HepG2 (cell line): ENCODE measurements around the gene WDR91. TPM values are rescaled to one million over a fixed set of nuclear protein-coding genes. Genes with fewer than 3 reads are reported as not detected.

Experiments used
- AGO2 ChIP-seq: fragments of 200-400 bp; formaldehyde crosslinking; optimal IDR thresholded peaks from 2 replicates; pipeline ENCODE3; 2017; ENCODE audit warnings: mild to moderate bottlenecking, low read depth, low read length, moderate library complexity
- CEBPG ChIP-seq: IDR thresholded peaks from 2 replicates; pipeline ENCODE4 v1.6.1; 2016
- CREM ChIP-seq, 2 experiments: sonication (generic) in 1 of 2; formaldehyde crosslinking in 1 of 2; IDR thresholded peaks; 2 replicates each; pipeline versions ENCODE4 v1.4.0 to v1.6.1; 2016 to 2020; ENCODE audit warnings: antibody characterized with exemption in 1 of 2, mild to moderate bottlenecking in 1 of 2, missing genetic modification reagents in 1 of 2
- GLI4 ChIP-seq: sonication (generic); formaldehyde crosslinking; IDR thresholded peaks from 2 replicates; pipeline ENCODE4 v1.5.1; 2020; ENCODE audit warnings: missing genetic modification reagents, mild to moderate bottlenecking, moderate library complexity, borderline replicate concordance
- ISX ChIP-seq: sonication (generic); formaldehyde crosslinking; conservative IDR thresholded peaks from 2 replicates; pipeline ENCODE4 v1.5.0; 2020; ENCODE audit warnings: missing genetic modification reagents
- KAT8 ChIP-seq: IDR thresholded peaks from 2 replicates; pipeline ENCODE4 v1.6.1; 2016; ENCODE audit warnings: missing genetic modification reagents, missing compliant biosample characterization
- PHF8 ChIP-seq: sonication (generic); formaldehyde crosslinking; IDR thresholded peaks from 2 replicates; pipeline ENCODE4 v1.5.0; 2020; ENCODE audit warnings: missing genetic modification reagents
- POLR2AphosphoS5 ChIP-seq: IDR thresholded peaks from 2 replicates; pipeline ENCODE4 v1.6.1; 2012; ENCODE audit warnings: low read depth, low read length
- RNF2 ChIP-seq: fragments of 450-650 bp; conservative IDR thresholded peaks from 2 replicates; pipeline ENCODE4 v1.6.1; 2016; ENCODE audit warnings: low read depth
- SIX1 ChIP-seq: sonication (generic); formaldehyde crosslinking; IDR thresholded peaks from 2 replicates; pipeline ENCODE4 v1.4.0; 2020; ENCODE audit warnings: missing genetic modification reagents, borderline replicate concordance
- TMF1 ChIP-seq: sonication (generic); formaldehyde crosslinking; IDR thresholded peaks from 2 replicates; pipeline ENCODE4 v1.8.1; 2022; ENCODE audit warnings: low read depth, missing genetic modification reagents
- YY1 ChIP-seq: IDR thresholded peaks from 2 replicates; pipeline ENCODE4 v1.6.1; 2011; ENCODE audit warnings: low read length, low read depth, moderate library complexity, mild to moderate bottlenecking; ENCODE audit not compliant: insufficient read depth, insufficient replicate concordance
- ZNF619 ChIP-seq: sonication (generic); formaldehyde crosslinking; IDR thresholded peaks from 2 replicates; pipeline ENCODE4 v1.4.0; 2020; ENCODE audit warnings: mild to moderate bottlenecking, missing genetic modification reagents
- ZNF766 ChIP-seq: sonication (generic); formaldehyde crosslinking; IDR thresholded peaks from 2 replicates; pipeline ENCODE4 v1.5.0; 2020; ENCODE audit warnings: missing genetic modification reagents, borderline replicate concordance
- ZNF788 ChIP-seq: sonication (generic); formaldehyde crosslinking; IDR thresholded peaks from 2 replicates; pipeline ENCODE4 v1.5.0; 2020; ENCODE audit warnings: mild to moderate bottlenecking, missing genetic modification reagents, borderline replicate concordance
- polyA plus RNA-seq, 8 experiments: library from polyadenylated mRNA; depleted of rRNA in 3 of 8; stranded (reverse) in 7 of 8; unstranded in 1 of 8; fragments of >200 nt; fragmentation: Illumina TruSeq in 4 of 8; extraction: Trizol in 4 of 8; gene quantifications; 2 replicates each; pipeline versions ENCODE4 v1.2.1 to v1.2.3, GENCODE V29; 2011 to 2016; ENCODE audit warnings: low read depth in 4 of 8, missing spikeins in 1 of 8, mixed read lengths in 1 of 8; ENCODE audit not compliant: insufficient read depth in 1 of 8
- total RNA-seq, 5 experiments: library from RNA; depleted of rRNA; stranded (reverse); fragments of >200 nt; fragmentation: Illumina TruSeq; extraction: Trizol; gene quantifications; 2 replicates each; pipeline ENCODE4 v1.2.3, GENCODE V29; 2016; ENCODE audit warnings: low read depth in 1 of 5
- TF ChIP-seq, protein P1 (sequence below): sonication (generic); formaldehyde crosslinking; IDR thresholded peaks from 2 replicates; pipeline ENCODE4 v1.5.1; 2020; ENCODE audit warnings: mild to moderate bottlenecking, missing genetic modification reagents, moderate library complexity
- TF ChIP-seq, protein P2 (sequence below): sonication (generic); formaldehyde crosslinking; IDR thresholded peaks from 2 replicates; pipeline ENCODE4 v1.4.0; 2020; ENCODE audit warnings: missing genetic modification reagents
- TF ChIP-seq, protein P3 (sequence below), 2 experiments: sonication (generic) in 1 of 2; formaldehyde crosslinking in 1 of 2; IDR thresholded peaks; 2 replicates each; pipeline versions ENCODE4 v1.4.0 to v1.6.1; 2016 to 2020; ENCODE audit warnings: borderline replicate concordance in 1 of 2, low read depth in 1 of 2, mild to moderate bottlenecking in 1 of 2, missing genetic modification reagents in 1 of 2

The WDR91 gene
- total and polyA plus RNA-seq, 2 of the 13 experiments (the other 11 are each of a cell fraction or from before 2014, with no cell fraction given), result 11.6 to 12.1 TPM

DNA sequence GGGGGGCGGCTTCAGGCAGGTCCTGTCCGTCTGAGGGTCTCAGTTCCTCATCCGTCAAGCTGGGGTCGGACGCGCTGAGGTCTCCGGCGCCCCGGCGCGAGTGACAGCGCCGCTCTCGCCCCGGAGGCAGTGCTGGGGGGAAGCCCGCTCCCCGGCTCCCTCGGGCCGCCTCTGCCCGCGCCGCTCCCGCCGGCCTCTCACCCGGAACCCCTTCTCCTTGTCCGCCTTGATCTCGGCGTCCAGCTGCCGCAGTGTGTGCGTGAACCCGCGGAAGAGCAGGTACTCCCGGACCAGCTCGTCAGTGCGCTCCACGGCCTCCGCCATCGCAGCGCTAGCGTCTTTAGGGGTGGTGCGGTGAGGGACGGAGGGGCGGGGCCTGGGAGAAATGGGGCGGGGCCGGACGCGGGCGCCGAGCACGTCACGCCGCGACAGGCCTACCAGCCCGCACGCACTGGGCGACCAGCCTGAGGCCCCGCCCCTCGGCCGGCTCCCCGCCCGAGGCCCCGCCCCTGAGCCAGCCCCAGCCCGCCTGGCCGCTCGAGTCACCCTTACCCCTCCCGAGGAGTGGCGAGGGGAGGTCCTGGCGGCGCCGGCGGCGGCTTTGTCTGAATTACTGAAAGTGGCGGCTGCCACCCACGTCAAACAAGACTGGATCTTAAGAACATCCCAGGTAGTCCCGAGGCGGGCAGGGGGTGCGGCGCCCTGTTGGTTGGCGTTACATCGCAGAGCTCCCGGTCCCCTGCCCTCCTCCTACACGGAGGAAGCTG lies at the start of gene WDR91 (continued):
- TF ChIP-seq POLR2AphosphoS5 (peak; percentile 87), CEBPG (CRISPR knock-in tag) (no peak), PHF8 (CRISPR knock-in tag) (peak; percentile 83), ZNF788 (CRISPR knock-in tag) (peak; percentile 32; the same call in 1 of the 2 replicates), SIX1 (CRISPR knock-in tag) (no peak), AGO2 (peak; percentile 42), KAT8 (CRISPR knock-in tag) (peak; percentile 15; the same call in 1 of the 2 replicates), TMF1 (CRISPR knock-in tag) (no peak; the same call in 1 of the 2 replicates), ZNF619 (CRISPR knock-in tag) (0 out of 2 replicates have a peak, but pooled peaks have one; percentile 41), ZNF766 (CRISPR knock-in tag) (no peak), ISX (CRISPR knock-in tag) (no peak), RNF2 (no peak), CREM (IDR thresholded peaks at IDR 0.05) (no peak), CREM (CRISPR knock-in tag; IDR thresholded peaks at IDR 0.05) (no peak), YY1 (peak; percentile 91), GLI4 (CRISPR knock-in tag) (peak; percentile 79; the same call in 1 of the 2 replicates)
- TF ChIP-seq, protein P1, sequence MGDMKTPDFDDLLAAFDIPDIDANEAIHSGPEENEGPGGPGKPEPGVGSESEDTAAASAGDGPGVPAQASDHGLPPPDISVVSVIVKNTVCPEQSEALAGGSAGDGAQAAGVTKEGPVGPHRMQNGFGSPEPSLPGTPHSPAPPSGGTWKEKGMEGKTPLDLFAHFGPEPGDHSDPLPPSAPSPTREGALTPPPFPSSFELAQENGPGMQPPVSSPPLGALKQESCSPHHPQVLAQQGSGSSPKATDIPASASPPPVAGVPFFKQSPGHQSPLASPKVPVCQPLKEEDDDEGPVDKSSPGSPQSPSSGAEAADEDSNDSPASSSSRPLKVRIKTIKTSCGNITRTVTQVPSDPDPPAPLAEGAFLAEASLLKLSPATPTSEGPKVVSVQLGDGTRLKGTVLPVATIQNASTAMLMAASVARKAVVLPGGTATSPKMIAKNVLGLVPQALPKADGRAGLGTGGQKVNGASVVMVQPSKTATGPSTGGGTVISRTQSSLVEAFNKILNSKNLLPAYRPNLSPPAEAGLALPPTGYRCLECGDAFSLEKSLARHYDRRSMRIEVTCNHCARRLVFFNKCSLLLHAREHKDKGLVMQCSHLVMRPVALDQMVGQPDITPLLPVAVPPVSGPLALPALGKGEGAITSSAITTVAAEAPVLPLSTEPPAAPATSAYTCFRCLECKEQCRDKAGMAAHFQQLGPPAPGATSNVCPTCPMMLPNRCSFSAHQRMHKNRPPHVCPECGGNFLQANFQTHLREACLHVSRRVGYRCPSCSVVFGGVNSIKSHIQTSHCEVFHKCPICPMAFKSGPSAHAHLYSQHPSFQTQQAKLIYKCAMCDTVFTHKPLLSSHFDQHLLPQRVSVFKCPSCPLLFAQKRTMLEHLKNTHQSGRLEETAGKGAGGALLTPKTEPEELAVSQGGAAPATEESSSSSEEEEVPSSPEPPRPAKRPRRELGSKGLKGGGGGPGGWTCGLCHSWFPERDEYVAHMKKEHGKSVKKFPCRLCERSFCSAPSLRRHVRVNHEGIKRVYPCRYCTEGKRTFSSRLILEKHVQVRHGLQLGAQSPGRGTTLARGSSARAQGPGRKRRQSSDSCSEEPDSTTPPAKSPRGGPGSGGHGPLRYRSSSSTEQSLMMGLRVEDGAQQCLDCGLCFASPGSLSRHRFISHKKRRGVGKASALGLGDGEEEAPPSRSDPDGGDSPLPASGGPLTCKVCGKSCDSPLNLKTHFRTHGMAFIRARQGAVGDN, result peak; percentile 84
- TF ChIP-seq, protein P2, sequence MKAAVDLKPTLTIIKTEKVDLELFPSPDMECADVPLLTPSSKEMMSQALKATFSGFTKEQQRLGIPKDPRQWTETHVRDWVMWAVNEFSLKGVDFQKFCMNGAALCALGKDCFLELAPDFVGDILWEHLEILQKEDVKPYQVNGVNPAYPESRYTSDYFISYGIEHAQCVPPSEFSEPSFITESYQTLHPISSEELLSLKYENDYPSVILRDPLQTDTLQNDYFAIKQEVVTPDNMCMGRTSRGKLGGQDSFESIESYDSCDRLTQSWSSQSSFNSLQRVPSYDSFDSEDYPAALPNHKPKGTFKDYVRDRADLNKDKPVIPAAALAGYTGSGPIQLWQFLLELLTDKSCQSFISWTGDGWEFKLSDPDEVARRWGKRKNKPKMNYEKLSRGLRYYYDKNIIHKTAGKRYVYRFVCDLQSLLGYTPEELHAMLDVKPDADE (CRISPR knock-in tag), result no peak
- TF ChIP-seq, protein P3, sequence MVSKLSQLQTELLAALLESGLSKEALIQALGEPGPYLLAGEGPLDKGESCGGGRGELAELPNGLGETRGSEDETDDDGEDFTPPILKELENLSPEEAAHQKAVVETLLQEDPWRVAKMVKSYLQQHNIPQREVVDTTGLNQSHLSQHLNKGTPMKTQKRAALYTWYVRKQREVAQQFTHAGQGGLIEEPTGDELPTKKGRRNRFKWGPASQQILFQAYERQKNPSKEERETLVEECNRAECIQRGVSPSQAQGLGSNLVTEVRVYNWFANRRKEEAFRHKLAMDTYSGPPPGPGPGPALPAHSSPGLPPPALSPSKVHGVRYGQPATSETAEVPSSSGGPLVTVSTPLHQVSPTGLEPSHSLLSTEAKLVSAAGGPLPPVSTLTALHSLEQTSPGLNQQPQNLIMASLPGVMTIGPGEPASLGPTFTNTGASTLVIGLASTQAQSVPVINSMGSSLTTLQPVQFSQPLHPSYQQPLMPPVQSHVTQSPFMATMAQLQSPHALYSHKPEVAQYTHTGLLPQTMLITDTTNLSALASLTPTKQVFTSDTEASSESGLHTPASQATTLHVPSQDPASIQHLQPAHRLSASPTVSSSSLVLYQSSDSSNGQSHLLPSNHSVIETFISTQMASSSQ (IDR thresholded peaks at IDR 0.05; ENCODE audit: low read depth), result no peak
- TF ChIP-seq, protein P3 (CRISPR knock-in tag; IDR thresholded peaks at IDR 0.05; ENCODE audit: borderline replicate concordance), result peak; percentile 53; the same call in 1 of the 2 replicates
